GM18507 (cell line): ENCODE data around the gene ISM2.

Experiments
- DNase-seq: peaks from one replicate; pipeline ENCODE4 v3.0.0; 2011; ENCODE audit warnings: low read depth; ENCODE audit not compliant: insufficient read length; ENCODE audit errors: extremely low spot score
- FAIRE-seq: peaks from 2 replicates; lab custom pipeline; 2011; peaks lifted over from hg19 to GRCh38; lab: Jason Lieb, UNC

ISM2 gene

DNA sequence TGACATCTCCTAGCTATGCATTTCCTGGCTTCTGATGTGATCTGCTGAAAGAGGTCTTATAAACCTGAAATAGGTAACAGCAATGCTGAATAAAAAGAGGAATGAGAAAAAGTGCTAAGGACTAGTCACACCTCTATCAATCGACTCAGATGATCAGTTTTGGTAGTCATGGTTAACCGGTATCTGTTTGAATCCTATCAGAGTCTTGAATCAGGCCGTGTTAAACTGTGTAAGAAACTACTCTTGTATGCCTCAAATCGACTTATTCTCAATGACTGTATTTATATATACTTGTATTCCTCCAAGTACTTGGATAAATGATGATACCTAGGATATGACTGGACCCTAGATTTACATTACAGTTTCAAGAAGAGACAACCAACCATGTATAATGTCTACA, 10.8 kb upstream of the ISM2 start:
- DNase-seq (no peak), FAIRE-seq (no peak)

DNA sequence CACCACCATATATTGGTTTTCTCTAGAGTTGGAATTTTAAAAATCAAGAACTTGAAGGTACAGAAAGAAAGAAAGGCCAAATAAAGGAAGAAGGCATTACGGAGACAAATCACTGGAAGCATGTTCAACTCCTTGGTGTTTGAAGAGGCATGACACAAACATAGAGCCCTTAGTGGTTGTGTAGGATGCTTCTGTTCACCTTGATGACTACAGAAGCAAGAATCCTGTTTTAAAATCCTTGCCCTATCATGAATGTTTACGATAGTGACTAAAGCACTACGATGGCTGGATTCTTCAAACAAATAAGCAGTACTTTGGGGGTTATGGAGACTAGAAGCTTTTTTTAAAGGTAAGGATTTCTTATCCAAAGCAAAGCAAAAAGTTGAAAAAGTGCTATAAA, 10.3 kb upstream of the ISM2 start:
- DNase-seq (no peak), FAIRE-seq (no peak)

DNA sequence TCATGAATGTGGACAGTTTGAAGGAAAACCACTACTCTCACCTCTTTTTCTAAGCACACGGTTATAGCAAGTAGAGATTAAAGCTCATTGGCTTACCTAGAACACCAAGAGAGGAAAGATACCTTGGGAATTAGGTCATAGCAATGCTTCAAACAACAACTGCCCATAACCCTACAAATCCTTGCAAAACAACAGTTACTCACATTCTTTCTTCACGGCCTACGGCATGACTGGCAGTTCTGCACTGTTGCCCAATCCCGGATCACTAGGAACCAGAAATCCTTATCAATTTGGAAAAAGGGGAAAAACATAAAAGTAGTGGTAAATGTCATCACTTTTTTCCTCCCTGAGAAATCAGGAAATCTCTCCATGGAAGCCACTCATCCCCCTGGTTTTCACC, 9.6 kb upstream of the ISM2 start:
- DNase-seq = no peak
- no peak for FAIRE-seq

DNA sequence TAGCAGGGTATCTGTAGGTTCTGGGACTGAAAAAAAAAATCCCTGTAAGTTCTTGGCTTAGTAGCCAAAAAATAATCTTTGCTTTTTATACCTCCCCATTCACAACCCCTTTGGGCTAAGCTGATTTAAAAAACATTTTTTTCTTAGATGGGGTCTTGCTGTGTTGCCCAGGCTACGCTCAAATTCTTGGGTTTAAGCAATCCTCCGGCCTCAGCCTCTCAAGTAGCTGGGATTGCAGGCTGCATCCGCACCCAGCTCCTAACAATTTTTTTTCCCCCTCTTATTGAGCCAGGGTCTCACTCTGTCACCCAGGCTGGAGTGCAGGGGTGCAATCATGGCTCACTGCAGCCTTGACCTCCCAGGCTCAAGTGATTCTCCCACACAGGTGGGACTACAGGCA, 9.1 kb upstream of the ISM2 start:
- DNase-seq (no peak), FAIRE-seq (no peak)

DNA sequence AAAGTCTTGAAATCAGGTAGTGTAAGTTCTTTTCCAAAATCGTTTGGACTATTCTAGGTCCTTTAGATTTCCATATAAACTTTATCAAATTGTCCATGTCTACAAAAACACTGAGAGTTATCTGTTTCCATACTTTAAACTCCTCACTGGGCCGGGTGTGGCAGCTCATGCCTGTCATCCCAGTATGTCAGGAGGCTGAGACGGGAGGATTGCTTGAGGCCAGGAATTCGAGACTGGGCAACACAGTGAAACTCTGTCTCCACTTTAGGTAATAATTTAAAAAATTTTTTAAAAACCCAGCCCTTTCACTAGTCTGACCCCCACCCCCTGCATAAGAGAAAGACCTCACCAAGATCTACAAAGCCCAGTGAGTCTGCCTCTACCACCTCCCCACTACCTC, 6.4 kb upstream of the ISM2 start:
- no peak for DNase-seq
- FAIRE-seq = no peak

DNA sequence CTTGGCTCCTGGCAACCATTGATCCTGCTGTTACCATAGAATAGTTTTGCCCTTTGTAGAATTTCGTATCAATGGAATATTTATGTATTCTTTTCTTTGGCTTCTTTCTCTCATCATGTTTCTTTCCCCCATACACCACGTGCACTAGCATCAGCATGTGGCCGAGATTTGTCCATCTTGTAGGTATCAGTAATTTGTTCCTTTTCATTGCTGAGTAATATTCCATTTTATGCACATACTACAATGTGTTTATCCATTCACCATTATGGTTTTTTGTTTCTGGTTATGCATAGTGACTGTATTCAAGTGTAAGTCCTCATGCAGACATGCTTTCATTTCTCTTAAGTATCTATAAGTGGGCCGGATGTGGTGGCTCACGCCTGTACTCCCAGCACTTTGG, 4.5 kb upstream of the ISM2 start:
- DNase-seq = no peak
- FAIRE-seq = no peak

DNA sequence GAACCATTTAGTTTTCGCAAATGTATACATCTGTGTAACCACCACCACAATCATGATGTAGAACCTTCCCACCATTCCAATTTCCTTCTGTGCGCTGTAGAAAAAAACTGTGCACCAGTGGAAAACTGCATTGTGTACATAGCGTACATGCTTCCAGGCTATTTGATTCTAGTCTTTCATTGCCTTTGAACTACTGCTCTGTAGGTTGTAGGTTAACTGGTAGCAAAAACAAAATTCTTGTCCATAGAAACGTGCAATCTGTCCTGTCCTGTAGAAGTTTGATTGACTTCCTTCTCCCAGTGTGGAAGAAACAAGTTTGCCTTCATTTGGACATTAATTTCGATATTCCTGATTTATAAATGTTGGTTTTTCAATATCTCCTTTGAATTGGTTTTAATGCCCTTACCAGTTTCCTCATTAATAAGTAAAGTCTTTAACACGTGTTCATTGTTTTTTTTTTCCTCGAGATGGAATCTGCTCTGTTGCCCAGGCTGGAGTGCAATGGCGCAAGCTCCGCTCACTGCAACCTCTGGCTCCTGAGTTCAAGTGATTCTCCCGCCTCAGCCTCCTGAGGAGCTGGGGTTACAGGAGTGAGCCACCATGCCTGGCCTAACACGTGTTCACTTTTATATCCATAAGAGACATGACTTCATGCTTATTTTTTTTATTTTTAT, 3.6 kb upstream of the ISM2 start:
- DNase-seq (no peak), FAIRE-seq (no peak)

DNA sequence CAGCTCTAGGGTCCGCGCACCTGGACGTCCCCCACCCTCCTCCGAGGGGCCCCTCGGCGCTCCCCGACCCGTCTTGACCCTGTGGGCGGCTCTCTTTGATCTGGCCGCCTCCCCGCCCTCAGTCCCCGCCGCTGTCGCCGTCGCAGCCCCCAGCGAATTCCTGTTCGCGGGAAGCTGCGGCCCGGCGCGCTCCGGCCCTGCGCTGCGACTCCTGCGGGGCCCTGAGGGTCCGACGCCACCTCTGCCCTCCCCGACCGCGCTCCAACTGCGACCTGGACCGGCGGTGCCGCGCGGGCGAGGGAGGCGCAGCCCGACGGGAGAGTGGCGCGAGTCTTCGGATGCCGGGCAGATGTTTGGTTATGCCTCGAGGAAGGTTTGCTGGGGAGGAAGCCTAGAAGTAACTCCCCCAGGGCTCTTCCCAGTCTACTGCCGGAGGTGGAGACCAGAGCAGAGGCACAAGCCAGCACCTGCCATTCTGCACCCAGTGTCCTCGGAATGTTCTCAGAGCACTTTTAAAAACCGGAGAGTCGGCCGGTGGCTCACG, 440 bp upstream of the ISM2 start:
- DNase-seq = peak; percentile 12
- FAIRE-seq = no peak

DNA sequence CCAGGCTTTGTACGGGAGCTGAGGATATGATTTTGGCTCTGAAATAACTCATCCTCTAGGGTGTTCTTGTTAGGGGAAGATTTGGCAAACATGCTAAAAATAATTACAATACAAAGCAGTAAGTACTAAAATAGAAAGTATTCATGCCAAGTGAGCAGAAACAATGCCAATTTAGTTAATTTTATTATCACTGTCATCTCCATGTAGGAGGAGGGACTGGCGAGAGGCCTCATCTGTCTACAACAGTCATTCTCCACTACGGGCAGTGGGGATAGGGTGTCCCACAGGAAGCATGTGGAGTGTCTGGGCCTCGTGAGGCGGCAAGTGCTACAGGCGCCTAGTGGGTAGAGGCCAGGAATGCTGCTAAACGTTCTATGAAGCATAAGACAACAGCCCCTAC, 3.3 kb downstream of the ISM2 start:
- DNase-seq (no peak), FAIRE-seq (no peak)

DNA sequence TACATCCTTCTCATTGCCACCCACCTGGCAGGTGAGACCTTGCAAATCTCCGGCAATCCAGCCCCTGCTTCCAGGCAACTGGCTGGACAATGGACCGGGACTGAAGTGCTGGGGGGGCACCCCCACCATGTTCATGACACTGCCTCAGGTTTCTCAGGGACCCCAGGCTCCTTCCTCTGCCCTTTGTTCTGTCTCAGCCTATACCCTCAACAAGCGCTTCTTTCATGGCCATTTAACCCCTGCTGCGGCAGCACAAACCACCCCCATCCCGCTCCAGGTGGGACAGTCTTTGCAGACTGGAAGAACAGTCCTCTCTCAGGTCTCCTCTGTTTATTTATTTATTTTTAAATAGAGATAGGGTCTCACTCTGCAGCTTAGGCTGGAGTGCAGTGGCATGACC, 7.6 kb downstream of the ISM2 start:
- DNase-seq = no peak
- FAIRE-seq = no peak

DNA sequence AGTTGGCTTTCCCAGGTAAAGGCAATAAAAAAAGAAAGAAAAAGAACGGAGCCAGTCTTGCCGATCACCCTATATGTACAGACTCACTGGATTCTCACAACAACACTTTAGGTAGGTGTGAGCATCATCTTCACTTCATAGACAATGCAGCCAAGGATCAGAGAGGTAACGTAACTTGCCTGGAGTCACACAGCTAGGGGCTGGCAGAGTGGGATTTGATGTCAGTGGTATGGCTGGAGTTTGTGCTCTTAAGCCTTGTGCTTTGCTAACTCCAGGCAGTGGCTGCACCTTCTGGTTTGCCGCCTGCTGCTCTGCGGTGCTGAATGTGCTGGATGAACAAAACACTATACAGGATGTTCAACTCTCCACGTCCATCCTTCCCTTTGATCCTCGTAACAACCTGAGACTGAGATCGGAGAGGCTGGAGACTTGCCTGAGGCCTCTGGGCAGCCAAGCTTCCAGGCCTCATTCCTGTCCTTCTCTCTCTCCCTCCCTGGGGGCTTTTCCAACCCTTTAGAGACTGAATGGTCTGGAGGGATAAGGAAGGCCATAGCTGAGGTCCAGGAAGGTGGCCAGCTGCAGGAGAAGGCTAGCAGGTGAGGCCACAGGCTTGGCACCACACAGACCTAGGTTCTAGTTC, 8.1 kb downstream of the ISM2 start:
- DNase-seq (no peak), FAIRE-seq (no peak)

DNA sequence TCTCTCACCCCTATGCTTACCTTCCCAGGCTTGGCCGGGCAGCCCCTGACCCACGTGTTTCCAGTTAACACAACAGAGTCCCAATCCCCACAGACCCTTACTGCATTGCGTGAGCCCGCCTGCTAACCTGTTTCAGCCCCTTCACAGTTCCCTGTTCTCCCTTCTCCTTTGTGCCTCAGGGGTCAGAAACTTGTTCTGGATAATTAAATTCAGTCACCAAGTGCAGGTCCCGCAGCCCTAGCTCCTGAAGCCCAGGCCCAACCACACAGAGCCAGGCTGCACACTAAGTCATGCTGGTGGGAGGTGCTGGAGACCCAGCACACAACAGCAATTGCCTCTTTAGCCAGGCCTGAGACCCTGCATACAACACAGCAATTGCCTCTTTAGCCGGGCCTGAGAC, 9.6 kb downstream of the ISM2 start:
- no peak for FAIRE-seq

DNA sequence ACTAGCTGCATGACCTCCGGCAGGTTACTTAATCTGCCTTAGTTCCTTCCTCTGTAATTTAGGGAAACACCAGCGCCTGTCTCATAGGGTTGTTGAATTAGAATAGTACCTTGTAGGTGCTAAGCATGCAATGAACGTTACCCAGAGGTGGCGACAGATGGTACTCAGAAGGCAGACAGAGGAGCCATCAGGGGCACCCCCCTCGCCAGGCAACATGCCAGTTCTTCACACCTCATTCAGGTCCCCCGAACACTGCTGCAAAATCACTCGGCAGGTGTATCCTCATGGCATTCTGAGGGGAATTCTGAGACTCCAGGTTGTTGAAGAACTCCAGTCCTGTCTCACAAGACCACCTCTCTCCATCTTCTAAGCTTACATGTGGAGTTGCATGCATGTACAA, 10.1 kb downstream of the ISM2 start:
- no peak for FAIRE-seq
- DNase-seq = no peak

More for the DNA sequence above, 9.6 kb downstream of the ISM2 start:
- no peak for DNase-seq

DNA sequence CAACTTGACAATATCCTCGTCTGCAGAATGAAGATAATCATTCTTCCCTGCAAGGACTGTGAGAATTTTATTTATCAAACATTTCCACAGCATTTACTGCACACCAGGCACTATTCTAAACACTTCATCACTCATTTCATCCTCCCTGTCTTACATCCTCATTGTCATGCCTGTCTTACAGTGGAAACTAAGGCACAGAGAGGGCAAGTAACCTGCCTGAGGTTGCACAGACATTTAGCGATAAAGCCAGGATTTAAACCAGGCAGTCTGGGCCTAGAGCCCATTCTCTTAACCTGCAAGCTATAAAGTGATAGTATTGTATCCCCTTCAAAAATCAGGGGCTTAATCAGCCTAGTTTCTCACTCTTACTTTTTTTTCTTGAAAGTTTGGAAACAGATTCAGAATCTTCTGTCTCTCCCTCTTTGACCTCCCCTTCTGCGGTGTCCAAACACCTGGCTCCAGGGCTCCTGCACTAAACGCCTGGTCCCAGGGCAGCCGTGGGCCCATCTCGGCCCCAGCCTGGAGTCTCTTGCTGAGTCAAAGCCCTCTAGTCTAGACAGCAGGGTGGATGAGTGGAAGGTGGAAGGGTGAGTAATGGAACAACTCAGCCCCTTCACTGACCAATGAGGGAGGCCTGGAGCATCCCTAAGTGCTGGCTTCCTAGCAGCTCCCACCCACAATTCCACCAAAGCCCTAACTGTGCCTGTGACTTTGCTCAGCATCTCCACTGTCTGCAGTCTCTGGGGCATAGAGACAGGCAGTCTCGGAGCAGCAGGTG, 12.5 kb downstream of the ISM2 start:
- no peak for FAIRE-seq
- DNase-seq = no peak

DNA sequence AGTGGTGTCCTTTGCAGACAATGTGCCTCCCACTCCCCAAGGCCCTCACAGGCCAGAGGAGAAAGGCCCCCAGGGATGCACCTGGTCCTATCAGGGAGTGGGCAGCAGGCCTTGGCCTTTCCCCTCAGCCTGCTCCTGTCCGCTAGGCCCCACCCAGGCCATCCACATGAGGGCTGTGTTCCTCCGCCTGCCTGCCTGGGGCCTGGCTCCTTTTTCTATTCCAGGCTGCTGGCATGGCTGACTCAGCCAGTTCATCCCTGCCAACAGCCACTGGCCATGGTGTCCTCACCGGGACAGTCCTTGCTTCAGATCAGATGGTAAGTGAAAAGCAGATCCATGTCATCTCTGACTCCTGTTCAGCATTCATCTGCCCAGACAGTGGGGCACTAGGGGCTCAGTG, 13.4 kb downstream of the ISM2 start:
- FAIRE-seq (no peak), DNase-seq (no peak)

DNA sequence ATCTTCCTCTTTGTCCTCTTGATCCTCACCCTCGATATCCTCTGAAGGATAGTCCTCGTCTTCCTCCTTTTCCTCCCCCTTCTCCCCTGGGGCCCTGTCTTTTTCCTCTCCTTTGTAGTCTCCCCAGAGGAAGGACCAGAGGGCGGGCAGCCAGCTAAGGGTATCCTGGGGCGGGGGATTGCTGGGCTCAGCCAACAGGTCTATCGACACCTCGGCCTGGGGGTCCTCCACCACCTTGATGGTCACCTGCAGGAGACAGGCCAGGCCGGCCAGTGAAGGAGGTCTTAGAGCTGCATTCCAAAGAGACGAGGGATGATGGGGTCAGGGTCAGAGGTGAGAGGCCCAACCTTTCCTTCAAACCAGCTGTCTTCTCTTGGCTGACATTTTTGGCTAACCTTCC, 16.2 kb downstream of the ISM2 start:
- FAIRE-seq = no peak
- DNase-seq = no peak

DNA sequence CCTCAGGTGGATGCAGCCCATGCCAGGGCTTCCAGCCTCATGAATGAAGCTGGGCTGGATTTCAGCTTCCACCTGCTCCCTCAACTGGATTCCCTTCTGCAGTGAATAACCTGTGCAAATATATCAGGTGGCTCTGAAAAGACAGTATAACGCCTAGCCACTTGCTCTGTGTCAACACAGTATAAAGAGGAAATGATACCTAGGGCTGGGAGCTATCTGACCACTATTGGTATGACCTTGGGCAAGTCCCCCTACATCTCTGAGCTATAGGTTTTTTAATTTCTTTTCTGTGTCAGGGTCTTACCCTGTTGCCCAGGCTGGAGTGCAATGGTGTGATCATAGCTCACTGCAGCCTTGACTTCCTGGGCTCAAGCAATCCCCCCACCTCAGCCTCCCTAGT, 19.8 kb downstream of the ISM2 start:
- no peak for DNase-seq

DNA sequence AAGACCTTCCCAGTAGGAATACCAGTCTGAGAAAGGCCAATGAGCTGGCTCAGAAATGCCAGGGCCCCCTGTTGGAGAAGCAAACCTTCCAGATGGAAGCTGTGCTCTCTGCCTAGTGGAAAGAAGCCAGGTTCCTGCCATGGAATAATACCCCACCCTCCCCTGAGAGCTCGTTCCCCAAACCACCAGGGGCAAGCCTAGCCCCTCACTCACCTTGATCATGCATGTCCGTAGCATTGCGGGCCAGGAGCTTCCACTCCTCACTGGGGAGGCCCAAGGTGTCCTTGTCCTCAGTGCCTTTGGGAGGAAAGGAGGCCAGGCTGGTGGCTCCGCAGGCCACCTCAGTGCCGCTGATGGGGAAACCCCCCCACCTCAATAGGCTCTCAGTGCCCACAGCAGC, 20.6 kb downstream of the ISM2 start:
- FAIRE-seq (no peak), DNase-seq (no peak)

More for the DNA sequence above, 19.8 kb downstream of the ISM2 start:
- FAIRE-seq = peak; percentile 82

DNA sequence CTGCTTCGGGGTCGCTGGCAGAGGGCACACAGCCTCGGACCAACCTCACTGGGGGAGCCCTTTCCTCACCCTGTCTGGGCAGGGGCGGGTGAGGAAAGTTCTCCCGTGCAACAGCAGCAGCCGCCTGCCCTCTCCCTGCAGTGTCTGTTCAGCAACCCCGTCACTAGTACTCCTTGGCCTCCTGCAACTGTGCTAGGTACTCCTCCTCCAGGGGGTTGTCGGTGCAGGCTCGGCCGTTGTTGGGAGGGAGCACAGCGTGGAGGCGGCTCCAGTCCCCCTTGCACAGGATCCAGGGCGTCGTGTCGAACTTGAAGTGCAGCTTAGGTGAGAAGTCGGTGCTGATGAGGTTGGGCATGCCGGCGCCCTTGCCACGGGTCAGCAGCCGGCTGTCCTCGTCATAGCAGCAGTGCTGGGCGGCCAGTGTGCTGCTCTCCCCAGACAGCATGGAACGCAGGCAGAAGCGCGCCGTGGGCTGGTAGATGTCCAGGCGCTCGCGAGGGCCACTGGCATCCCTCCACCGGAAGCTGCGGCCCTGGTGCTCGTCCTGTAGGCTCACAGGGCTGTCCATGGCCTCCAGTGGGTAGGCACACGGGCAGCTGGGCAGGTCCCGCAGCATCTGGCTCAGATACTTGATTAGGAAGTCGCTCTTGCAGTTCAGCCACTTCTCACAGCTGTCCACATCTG, 23.0 kb downstream of the ISM2 start:
- DNase-seq = no peak

More for the DNA sequence above, 23.0 kb downstream of the ISM2 start:
- no peak for FAIRE-seq
